K562 (cell line): ENCODE results near the gene NOSIP.

ENCODE experiments used
- CHD1 ChIP-seq: fragments of 200-600 bp; sonication (generic); IDR thresholded peaks from one replicate; pipeline ENCODE4 v1.6.1; 2012; ENCODE audit warnings: mild to moderate bottlenecking, moderate library complexity, low read length, inconsistent platforms
- CLOCK ChIP-seq: fragments of 250-450 bp; sonication (Bioruptor Pico); IDR thresholded peaks from 2 replicates; pipeline ENCODE4 v1.4.0; 2020; ENCODE audit warnings: mild to moderate bottlenecking, moderate library complexity, borderline replicate concordance
- ILF3 ChIP-seq: fragments of 450-650 bp; IDR thresholded peaks from 2 replicates; pipeline ENCODE4 v1.6.1; 2018; ENCODE audit warnings: antibody characterized with exemption, mild to moderate bottlenecking, moderate library complexity, borderline replicate concordance
- MAFK ChIP-seq: IDR thresholded peaks from 2 replicates; pipeline ENCODE4 v1.6.1; 2011; ENCODE audit warnings: low read length, improper control_type of control experiment
- SPI1 ChIP-seq: IDR thresholded peaks from 2 replicates; pipeline ENCODE4 v1.6.1; 2011; ENCODE audit warnings: low read depth, low read length, control low read depth, borderline replicate concordance
- YY1 ChIP-seq, 3 experiments: IDR thresholded peaks; 2 replicates each; pipeline ENCODE4 v1.6.1; 2011; ENCODE audit warnings: low read length in 2 of 3, mild to moderate bottlenecking in 2 of 3, moderate library complexity in 2 of 3, borderline replicate concordance in 1 of 3, control low read depth in 1 of 3, low read depth in 1 of 3; ENCODE audit not compliant: insufficient read depth in 3 of 3, insufficient replicate concordance in 2 of 3, control insufficient read depth in 1 of 3, insufficient read length in 1 of 3; ENCODE audit errors: extremely low read depth in 1 of 3
- ZFX ChIP-seq: sonication (generic); formaldehyde crosslinking; IDR thresholded peaks from 2 replicates; pipeline ENCODE4 v1.8.0; 2022; ENCODE audit warnings: mild to moderate bottlenecking, missing genetic modification reagents, moderate library complexity
- ZNF239 ChIP-seq: fragments of 250-450 bp; sonication (Bioruptor Pico); IDR thresholded peaks from 2 replicates; pipeline ENCODE4 v1.4.0; 2020; ENCODE audit warnings: mild to moderate bottlenecking
- TF ChIP-seq, protein P1 (sequence below), 3 experiments: IDR thresholded peaks in 2 of 3; conservative IDR thresholded peaks in 1 of 3; 2 replicates each; pipeline ENCODE4 v1.5.1; 2011 to 2012; ENCODE audit warnings: low read length in 3 of 3, mild to moderate bottlenecking in 3 of 3, control low read depth in 2 of 3, improper control_type of control experiment in 1 of 3, inconsistent platforms in 1 of 3, low read depth in 1 of 3, mixed read lengths in 1 of 3, moderate library complexity in 1 of 3; ENCODE audit not compliant: insufficient read depth in 2 of 3

DNA sequence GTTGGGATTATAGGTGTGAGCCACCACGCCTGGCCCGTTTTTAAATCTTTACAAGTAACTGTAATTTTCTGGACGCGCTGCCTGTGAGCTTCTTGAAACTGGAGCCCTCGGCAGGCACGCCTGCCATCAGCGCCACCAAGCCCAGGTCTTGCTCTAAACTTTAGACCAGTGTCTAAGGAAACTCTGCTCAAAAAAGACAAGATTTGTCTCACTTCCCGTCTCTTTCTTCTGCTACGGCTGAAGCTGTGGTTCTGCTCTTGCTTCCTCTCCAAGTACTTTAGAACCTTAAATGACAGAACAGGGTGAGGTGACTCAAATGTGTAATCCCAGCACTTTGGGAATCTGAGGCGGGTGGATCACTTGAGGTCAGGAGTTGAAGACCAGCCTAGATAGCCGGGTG is 27.6 kb downstream of the NOSIP start:
- TF ChIP-seq MAFK (no peak), CLOCK (CRISPR knock-in tag) (no peak), SPI1 (no peak), ILF3 (no peak), CHD1 (no peak), ZNF239 (no peak), YY1 (IDR thresholded peaks at IDR 0.05; ENCODE audit: borderline replicate concordance in 1 of 3, control insufficient read depth in 1 of 3, extremely low read depth in 1 of 3, insufficient read depth in 3 of 3, insufficient read length in 1 of 3, insufficient replicate concordance in 2 of 3, low read depth in 1 of 3, low read length in 2 of 3) (no peak), ZFX (CRISPR knock-in tag) (no peak)
- TF ChIP-seq, protein P1, sequence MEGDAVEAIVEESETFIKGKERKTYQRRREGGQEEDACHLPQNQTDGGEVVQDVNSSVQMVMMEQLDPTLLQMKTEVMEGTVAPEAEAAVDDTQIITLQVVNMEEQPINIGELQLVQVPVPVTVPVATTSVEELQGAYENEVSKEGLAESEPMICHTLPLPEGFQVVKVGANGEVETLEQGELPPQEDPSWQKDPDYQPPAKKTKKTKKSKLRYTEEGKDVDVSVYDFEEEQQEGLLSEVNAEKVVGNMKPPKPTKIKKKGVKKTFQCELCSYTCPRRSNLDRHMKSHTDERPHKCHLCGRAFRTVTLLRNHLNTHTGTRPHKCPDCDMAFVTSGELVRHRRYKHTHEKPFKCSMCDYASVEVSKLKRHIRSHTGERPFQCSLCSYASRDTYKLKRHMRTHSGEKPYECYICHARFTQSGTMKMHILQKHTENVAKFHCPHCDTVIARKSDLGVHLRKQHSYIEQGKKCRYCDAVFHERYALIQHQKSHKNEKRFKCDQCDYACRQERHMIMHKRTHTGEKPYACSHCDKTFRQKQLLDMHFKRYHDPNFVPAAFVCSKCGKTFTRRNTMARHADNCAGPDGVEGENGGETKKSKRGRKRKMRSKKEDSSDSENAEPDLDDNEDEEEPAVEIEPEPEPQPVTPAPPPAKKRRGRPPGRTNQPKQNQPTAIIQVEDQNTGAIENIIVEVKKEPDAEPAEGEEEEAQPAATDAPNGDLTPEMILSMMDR (IDR thresholded peaks at IDR 0.05 in 2 of 3, conservative IDR thresholded peaks at IDR 0.05 in 1 of 3; ENCODE audit: insufficient read depth in 2 of 3, low read depth in 1 of 3, low read length in 3 of 3), result no peak
